ENCODE results near the gene TBC1D23. TPM values are rescaled to one million over a fixed set of nuclear protein-coding genes. Genes with fewer than 3 reads are reported as not detected.

Gene TBC1D23
- total and polyA plus RNA-seq, 9 of the 15 experiments (the other 6 are each of a cell fraction or from before 2014, with no cell fraction given), result 23.4 to 85.8 (median 43.7) TPM

- TF ChIP-seq REST (IDR thresholded peaks at IDR 0.05; ENCODE audit: borderline replicate concordance) (peak; percentile 35; the same call in 1 of the 2 replicates), REST (CRISPR knock-in tag; IDR thresholded peaks at IDR 0.05; ENCODE audit: low read depth) (no peak), ZNF274 (IDR thresholded peaks at IDR 0.05; ENCODE audit: borderline replicate concordance, low read depth, low read length) (no peak), ZNF407 (IDR thresholded peaks at IDR 0.05; ENCODE audit: low read depth) (no peak), SMC3 (conservative IDR thresholded peaks at IDR 0.05; ENCODE audit: insufficient read depth, low read depth, low read length) (peak; percentile 52), ZNF282 (CRISPR knock-in tag; IDR thresholded peaks at IDR 0.05) (no peak), ZFX (CRISPR knock-in tag; IDR thresholded peaks at IDR 0.05) (no peak), ZNF511 (CRISPR knock-in tag; IDR thresholded peaks at IDR 0.05) (no peak), ZNF384 (IDR thresholded peaks at IDR 0.05; ENCODE audit: low read depth, low read length) (peak; percentile 81)
These were observed 55.9 kb downstream of the TBC1D23 start (continued) for GRCh38 chr3:100316641-100317069.

All from K562 (cell line).